Esophagus squamous epithelium (tissue), 4 donors: ENCODE results near the gene ANKFN1.

ENCODE experiments used
- POLR2A ChIP-seq, 4 donors: fragments of 450-650 bp; IDR thresholded peaks; one replicate each; pipeline ENCODE4 v1.6.1; 2017; ENCODE audit warnings: antibody characterized with exemption in 4 of 4, mild to moderate bottlenecking in 4 of 4, moderate library complexity in 3 of 4
- TF ChIP-seq, protein P1 (sequence below), 6 experiments: fragments of 450-650 bp in 4 of 6; fragments of 200-600 bp in 2 of 6; sonication (generic) in 2 of 6; IDR thresholded peaks; one replicate each; pipeline ENCODE4 v1.5.1; 2016 to 2019; ENCODE audit warnings: antibody characterized with exemption in 6 of 6, mild to moderate bottlenecking in 4 of 6, moderate library complexity in 4 of 6

DNA sequence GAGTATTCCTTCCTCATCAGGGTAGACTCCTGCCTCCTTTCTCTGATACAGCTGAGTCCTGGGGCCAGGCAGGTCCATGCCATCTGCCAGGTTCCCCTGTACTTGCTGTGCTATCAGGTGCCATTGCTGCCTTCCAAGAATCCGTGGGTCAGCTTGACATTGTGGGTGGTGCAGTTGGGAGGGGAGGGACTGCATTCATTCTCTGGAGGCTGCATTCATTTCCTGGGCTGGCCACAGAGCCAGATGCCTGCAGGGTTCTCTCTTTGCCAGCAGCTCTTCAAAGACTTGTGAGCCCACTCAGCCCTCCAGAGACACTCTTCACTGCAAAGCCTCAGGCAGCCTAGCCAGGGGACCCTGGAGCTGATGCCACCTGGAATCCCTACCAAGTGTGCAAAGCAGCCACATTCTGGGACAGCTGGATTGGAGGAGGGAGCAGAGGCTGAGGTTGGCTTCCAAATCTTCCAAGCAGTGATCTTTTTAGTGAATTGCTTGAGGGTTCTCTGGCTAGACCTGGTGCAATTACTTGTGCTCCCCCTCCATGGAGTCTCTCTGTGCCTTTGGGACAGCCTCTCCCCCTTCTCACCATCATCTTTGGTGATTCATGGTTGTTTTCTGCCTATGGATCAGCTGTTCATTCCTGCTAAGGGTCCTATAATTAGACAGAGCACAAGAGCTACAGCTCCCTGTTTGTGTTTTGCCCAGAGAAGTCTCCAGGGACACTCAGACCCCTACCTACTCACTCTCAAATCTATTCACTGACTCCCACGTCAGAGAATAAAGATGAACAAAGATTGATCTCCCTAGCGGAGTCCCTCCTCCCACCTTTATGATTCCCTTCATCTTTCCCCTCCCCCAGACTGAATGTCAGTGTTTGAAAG is 20.9 kb downstream of the ANKFN1 start:
- TF ChIP-seq, protein P1, sequence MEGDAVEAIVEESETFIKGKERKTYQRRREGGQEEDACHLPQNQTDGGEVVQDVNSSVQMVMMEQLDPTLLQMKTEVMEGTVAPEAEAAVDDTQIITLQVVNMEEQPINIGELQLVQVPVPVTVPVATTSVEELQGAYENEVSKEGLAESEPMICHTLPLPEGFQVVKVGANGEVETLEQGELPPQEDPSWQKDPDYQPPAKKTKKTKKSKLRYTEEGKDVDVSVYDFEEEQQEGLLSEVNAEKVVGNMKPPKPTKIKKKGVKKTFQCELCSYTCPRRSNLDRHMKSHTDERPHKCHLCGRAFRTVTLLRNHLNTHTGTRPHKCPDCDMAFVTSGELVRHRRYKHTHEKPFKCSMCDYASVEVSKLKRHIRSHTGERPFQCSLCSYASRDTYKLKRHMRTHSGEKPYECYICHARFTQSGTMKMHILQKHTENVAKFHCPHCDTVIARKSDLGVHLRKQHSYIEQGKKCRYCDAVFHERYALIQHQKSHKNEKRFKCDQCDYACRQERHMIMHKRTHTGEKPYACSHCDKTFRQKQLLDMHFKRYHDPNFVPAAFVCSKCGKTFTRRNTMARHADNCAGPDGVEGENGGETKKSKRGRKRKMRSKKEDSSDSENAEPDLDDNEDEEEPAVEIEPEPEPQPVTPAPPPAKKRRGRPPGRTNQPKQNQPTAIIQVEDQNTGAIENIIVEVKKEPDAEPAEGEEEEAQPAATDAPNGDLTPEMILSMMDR (IDR thresholded peaks at IDR 0.05), result no peak
- no peak for TF ChIP-seq POLR2A (IDR thresholded peaks at IDR 0.05)
